Stimulated activated CD4-positive, alpha-beta T cell treated with anti-CD3 and anti-CD28 coated beads, Interleukin-1b, Interleukin-23, amount 100 ng/mL, for 4 hours (primary cell): ENCODE data around the gene TMEM132D.
"Not testable (repeated sequence)": the region's sequence is repeated elsewhere in the genome, so short reads cannot be mapped to it uniquely, and the experiment has no call there.

Experiments
- DNase-seq, 2 donors: peaks; one replicate each; pipeline ENCODE4 v3.0.0-alpha.2; 2020; ENCODE audit warnings: low read depth in 2 of 2

Gene TMEM132D

DNA sequence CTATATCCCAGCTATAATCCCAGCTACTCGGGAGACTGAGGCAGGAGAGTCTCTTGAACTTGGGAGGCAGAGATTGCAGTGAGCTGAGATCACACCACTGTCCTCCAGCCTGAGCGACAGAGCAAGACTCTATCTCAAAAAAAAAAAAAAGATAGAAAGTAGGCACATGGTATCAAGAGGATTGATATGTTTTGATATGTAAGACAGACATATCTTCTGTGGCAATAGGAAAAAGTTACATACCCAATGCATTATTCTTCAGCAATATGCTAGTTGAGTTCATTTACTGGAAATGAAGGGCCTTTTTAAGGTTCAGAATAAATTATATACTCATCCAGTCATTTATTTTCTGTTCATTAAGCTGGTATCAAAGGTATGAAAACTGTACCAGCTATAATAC, 657.2 kb downstream of the TMEM132D start:
- DNase-seq: no peak

DNA sequence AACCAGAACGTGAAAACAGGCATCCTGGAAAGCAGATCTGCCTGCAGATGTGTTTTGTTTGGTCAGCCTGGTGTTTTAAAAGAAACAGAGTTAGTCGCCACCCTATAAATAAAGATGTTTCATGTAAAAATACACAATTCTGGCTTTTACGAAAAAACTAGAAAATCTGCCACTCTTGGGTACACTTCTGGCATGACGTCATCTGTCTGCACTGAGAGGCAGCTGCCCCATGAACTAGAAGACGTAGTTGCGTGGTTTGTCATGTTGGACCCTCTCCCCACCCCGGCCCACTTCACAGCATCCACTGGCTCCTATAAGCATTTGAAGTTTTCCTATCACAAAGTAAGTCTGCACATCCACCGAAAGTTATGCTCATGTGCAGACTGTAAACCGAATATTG, 658.1 kb downstream of the TMEM132D start:
- no peak for DNase-seq

DNA sequence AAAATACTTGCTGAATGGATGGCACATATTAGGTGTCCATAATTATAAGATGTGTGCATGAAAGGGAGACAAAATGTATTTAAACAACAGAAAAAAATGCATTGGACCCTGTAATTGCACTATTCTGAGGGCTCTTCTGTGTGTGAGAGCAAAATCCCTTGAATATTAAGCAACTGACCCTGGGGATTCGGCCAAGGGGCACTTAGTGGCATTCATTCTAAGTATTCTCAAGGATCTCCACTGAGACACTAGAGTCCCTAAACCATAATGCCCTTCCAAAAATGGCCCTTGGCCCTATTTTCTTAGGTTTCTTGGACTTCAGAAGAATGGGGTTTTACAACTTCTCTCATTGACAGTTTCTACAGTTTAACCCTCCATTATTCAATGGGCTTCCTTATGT, 662.0 kb downstream of the TMEM132D start:
- no peak for DNase-seq

DNA sequence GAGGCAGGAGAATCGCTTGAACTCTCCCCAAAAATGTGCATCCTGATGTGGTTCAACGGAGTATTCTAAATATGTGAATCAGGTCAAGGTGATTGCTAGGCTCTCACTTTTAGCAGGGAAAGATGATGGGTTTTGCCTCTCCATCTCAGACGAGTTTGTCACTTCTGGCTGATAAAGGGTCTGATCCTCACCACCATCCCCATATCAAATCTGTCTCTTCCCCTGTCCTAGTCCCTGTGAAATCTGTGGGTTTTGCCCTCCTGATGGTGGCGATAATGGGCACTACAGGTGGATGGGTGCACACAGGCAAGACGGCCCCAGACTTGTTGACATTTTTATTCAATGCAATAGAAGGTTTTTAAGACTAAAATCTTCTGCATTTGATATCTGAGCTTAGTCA, 665.9 kb downstream of the TMEM132D start:
- no peak for DNase-seq

DNA sequence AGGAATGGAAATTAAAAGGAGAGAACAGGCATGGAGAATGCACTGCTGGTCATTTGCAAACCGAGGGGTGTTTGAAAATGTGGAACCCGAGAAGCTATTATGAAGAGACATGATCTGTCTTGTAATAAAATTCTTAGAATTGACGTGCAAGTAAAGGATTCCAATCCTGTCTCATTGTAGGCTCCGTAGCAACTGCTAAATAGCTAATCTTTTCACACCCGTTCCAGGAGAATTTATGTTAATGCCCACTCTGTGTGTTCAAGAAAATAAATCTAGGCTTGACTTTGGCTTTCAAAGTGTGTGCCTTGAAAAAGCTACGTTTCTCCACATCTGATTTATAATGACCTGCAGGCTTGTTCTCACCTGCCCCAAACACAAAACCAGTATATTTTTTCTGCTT, 669.6 kb downstream of the TMEM132D start:
- DNase-seq: no peak

DNA sequence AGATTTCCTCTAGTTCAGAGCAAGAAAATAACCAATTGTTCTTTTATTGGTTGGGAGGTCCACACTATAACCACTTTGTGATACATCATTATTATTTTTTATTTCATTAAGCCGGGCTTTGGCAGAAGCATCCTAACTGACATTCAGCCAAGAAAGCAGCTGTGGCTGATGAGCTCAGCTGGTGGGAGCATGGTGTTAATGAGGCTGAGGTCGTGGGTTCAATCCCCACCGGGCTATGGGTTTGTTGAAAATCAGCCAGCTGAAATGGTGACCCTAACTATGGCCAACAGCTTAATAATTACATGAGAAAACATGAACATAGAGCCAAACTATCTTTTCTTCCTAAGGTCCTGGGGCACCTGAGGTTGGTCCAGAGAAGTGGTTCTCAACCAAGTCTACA, 672.3 kb downstream of the TMEM132D start:
- no peak for DNase-seq

DNA sequence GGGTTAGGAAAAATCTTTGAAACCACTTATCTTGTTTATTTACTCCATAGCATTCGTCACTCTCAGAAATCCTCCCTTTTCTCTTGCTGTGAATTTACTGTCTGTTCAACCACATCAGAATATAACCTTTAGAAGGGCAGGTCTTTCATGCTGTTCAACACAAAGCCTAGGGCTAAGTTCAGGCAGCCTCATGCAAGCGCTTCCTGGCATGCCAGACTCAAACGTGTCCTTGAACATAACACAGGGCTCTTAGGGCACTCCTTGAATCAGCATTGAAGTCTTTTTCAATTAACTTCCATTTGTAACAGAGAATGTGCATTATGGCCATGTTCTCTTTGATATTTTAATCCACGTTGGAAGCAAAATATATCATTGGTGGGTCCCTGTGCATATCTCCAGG, 672.8 kb downstream of the TMEM132D start:
- DNase-seq: no peak

DNA sequence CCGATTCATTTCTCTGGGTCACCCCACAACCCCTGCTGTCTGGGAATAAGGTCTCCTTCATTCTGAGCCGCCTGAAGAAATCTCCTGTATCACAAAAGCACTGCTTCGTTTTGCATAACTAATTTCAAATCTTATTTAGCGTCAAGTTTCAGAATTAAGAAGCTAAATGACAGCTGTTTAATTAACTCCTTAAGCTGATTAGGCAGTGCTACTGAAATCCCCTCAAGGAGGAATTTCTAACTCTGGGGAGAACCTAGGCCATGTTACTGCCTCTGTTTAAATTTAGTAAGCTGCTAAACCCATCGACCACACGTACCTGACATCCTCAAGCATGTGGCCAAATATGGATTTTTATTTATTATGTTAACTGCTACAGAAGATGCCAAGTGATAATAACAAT, 677.0 kb downstream of the TMEM132D start:
- DNase-seq: no peak

DNA sequence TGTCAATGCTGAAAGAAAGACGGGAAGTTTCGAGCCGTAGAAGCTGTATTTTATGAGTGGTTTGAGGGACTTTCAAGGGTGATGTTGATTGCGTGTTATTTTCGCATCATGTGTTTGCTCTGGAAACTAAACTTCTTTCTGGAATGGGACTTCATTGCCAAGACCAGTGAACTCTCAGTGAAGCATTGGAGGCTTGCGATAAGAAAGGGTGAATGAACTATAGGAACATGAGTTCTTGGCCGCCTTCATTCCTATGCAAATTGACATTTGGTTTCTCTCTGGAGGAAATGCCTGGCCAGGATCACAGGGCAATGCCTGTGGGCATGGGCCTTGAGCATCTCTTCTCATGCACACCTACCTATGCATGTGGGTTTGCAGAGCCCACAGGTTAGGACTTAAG, 677.8 kb downstream of the TMEM132D start:
- no peak for DNase-seq

DNA sequence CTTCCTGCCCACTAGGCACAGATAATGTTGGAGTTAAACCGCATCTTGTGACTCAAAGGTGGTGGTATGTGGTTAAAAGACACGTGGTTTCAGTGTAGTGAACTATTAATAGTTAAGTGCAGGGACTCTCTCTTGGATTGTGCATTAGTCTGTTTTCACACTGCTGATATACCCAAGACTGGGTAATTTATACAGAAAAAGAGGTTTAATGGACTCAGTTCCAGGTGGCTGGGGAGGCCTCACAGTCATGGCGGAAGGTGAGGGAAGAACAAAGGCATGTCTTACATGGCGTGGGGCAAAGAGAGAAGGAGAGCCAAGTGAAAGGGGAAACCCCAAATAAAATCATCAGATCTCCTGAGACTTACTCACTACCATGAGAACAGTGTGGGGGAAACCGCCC, 688.3 kb downstream of the TMEM132D start:
- DNase-seq: no peak

DNA sequence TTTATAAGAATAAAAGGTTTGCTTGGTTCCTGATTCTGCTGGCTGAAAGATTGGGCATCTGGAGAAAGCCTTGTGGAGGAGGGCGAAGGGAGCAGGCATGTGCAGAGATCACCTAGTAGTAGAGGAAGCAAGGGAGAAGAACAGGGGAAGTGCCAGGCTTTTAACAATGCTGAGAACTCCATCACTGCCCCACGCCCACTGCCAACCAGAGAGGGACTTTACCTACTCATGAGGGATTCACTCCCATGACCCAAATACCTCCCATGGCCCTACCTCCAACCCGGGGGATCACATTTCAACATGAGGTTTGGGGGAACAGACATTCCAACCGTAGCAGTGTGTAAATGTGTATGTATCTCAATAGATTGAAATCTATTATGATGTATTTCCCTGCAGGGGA, 690.3 kb downstream of the TMEM132D start:
- no peak for DNase-seq

DNA sequence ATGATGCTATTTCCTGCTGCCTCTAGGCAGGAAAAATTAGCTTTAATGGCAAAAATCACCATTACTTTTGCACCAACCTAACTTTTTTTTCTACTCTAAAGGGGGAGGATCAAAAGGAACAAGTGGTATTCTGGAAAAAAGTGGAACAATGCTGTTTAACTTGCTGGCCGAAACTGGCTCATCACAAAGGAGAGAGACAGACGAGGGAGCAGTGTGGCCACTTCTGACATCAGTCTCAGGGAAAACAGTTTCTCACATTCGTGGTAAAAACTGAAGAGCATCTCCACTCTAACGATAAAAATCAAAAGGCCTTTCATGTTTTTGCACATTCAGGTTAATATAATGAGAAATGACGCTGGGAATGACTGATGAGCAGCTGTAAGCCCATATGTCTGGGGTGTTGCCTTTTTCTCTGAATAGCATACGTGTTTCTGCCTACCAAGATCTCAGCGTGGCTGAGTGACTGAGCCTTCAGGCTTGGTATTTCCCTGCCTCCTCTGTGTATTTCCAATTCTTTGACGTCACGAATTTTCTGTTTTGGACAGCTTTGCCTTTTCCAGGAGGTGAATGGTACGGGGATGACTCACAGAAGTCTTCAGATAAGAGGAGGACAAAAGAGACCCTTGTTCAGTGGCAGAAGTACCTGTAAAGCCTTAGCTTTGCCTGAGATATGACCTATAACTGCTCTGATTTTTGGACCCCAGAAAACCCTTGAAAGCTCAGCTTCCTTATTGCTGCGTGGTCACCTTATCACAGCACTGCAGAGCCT, 691.8 kb downstream of the TMEM132D start:
- DNase-seq: no peak

DNA sequence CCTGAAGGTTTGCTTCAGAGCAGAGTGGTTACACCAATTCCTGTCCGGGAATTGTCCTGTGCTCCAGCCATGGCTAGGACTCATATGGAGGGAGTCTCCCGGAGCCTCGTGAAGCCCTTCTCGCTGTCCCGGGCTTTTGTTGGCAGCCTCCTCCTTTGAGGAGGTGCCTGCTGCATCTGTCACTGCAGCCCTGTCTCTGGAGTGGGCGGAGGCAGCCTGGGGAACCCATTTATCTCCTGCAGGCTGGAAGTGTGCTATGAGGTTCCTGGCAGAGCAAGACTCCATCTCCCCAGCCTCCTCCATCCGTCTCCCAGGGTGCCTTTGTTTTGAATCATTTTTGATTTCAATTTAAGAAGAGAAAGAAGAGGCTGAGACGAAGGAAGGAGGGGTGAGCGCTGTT, 695.3 kb downstream of the TMEM132D start:
- no peak for DNase-seq

DNA sequence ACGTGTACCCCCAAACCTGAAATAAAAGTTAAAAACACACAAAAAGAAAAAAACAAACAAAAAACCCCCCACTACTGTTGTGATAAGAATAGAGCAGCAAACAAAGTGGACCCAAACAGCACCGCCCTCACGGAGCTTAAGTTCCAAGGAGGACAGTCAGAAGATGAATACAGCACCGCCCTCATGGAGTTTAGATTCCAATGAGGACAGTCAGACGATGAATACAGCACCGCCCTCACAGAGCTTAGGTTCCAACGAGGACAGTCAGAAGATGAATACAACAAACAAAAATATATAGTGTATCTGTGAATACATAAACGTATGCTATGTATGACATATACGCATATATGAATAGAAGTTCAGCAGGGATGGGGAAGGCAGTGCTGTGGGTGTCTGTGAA, 696.7 kb downstream of the TMEM132D start:
- DNase-seq: no peak

DNA sequence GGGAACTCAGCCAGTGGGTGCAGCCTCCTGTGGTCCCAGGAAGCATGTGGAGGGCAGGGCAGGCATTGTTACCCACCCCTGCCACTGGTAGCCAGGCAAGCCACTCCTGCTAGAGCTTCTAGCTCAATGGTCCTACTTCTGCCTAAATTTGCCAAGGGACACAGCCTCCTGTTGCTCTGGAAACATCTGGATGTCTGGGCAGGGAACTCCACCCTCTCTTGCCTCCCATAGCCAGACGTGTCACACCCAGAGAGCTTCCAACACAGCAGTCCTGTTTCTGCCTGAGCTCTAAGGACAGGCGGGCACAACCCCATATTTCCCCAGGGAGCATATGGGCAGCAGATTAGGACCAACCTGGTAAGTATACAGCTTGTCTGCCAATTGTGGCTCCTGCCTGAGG, 700.4 kb downstream of the TMEM132D start:
- no peak for DNase-seq

DNA sequence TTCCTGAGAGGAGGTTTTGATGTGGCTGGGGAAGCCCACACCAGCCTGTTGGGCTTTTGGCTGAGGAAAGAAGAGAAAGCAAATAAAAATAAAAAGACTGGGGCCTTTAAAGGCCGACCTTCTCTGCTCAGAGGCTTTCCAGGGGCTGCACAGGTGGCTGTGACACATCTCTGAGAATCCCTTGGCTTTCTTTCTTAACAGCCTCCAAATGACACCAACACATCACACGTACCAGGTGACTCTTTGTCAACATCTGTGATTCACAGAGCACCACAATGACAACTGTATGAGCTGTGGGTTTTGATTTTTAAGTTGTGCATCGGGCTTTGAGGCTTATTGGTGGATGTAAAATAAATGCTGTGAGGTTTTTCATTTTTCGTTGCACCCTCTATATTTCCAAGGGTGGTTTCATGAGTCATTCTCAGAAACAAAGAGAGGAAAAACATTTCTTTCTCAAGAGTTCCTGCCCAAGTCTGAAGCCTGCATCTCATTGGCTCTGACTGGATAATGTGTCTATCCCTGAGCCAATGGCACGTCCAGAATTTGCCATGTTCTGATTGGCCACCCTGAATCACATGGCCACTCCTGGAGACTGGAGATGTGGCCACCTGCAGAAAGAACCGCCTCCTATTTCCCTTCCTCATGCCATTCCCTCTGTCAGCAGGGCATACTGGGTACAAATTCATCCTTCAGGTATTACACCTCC, 701.6 kb downstream of the TMEM132D start:
- DNase-seq: no peak

DNA sequence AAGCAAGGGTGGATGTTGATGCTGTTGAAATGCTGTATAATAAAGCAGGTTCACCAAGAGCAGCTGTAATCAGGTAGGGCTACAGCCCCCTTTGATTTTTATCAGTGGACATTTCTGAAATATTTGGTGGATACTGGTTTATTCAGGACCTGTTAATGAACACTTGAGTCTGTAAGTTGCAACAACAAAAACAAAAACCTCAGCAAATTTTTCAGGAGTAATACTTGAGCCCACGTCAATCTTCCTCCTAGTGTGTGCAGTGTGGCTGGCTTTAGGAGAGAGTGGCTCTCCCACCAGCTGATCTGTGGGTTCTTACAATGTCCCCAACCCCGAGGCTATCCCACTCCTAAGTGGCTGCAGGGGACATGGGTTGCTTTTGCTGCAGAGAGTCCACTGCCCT, 702.8 kb downstream of the TMEM132D start:
- DNase-seq: no peak

DNA sequence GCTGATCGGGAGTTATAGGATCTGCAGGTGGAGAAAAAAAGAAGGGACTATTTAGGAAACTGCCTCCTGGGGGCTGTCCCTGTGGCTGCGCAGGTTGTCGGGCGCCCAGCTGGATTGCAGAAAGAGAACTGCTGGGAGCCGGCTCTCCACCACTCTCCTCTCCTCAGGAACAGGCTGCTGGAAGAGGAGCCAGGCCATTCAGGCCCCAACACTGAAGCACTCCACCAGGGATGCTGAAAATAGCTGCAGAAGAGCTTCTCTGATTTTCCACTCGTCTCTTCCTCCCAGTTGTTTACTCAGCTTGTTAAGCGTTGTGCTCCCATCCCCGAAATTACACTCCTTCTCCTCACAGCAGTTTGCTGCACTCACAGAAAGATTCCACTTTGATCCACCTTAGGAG, 703.2 kb downstream of the TMEM132D start:
- DNase-seq: no peak

DNA sequence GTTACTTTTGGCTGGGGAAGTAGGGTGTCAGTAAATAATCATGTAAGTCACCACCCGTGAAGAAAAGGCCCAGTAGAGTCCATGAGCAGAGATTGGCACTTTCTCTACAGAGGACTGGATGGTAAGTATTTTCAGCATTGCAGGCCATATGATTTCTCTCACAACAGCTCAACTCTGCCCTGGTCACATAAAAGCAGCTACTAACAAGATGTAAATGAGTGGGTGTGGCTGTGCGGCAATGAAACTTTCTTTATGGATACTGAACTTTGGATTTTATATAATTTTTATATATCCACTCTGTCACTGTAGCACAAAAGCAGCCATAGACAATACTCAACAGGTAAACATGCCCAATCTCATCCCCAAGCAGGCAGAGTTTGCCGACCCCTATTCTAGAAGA, 706.9 kb downstream of the TMEM132D start:
- DNase-seq: no peak

DNA sequence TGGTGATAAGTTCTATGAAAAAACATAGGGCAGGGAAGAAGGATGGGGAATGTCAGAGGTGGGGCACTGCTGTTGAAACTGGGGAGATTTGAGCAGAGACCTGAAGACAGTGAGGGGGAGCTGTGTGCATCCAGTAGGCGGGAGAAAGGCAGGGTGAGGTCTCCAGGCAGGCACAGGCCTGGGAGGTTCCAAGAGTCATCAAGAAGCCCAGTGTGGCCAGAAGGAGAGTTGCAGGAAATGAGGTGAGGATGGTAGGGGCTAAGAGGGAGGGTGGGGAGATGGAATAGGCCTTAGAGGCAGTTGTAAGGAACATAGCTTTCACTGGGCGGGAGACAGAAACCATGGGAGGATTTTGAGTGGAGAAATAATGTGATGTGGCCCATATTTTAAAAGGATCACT, 708.7 kb downstream of the TMEM132D start:
- no peak for DNase-seq

DNA sequence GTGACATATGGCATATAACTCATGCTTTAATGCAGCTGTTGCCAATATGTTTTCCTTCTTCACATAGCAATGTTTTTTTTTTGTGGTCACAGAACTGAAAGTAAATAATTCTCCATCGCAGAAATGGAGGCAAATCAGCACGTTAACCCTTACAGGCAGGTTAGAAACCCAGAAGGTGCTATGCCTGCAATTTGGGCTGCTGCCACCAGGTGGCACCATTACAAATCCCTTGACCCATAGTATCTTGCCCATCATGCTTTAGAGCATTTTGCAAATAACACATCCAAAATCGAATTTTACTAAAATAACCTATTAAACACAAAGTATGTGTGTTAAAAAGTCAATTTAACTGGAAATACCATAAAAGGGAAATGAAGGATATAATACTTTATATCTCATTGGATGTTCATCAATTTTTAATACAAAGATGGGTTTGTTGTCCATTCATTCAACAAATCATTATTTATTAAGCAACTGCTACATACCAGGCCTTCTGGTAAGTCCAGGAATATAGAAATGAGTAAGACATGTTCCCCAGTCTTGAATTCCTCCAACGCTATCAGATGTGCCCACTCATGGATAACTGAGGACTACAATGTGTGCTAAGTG, 710.5 kb downstream of the TMEM132D start:
- DNase-seq: no peak

DNA sequence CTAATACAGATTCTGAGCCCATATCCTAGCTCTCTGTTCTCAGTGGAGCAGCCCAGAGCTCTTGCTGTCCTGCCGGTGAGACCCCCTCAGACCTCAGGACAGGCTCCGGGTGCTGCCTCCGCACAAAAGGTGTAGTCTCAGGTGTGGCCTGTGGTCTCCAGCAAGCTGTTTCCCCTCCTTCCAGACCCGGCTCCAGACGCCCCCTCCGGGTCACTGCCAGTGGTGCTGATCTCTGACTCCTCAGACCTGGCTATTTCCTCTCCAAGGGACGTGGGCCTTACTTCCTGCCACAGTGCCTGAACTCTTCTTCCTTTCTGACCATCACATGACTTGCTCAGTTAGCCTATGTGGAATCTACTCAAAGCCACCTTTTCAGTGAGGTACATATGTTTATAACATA, 713.0 kb downstream of the TMEM132D start:
- no peak for DNase-seq

DNA sequence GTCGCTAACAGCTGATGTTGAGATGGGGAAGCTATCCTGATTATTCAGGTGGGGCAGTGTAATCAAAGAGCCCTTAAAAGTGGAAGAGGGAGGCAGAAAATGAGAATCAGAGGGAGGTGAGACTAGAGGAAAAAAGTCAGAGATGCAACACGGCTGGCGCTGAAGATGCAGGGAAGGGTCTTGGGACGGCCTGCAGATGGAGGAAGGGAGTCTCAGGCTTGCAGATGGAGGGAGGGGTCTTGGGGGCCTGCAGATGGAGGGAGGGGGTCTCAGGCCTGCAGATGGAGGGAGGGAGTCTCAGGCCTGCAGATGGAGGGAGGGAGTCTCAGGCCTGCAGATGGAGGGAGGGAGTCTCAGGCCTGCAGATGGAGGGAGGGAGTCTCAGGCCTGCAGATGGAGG, 713.9 kb downstream of the TMEM132D start:
- DNase-seq: not testable (repeated sequence)
